Neural cell (in vitro differentiated cells): Measurements from ENCODE around the gene CHRM1. TPM values are rescaled to one million over a fixed set of nuclear protein-coding genes. Genes with fewer than 3 reads are reported as not detected.

Experiments used
- H2AFZ ChIP-seq: fragments of 200-600, 300-800 bp; sonication (generic), shearing (Covaris generic); 2 replicates; pipeline ENCODE4 v1.6.0; 2014; ENCODE audit warnings: low read depth, mild to moderate bottlenecking, antibody characterized with exemption, low read length, moderate library complexity
- H3F3A ChIP-seq: fragments of 200-600 bp; shearing (Covaris generic); 2 replicates; pipeline ENCODE4 v1.6.1; 2016; ENCODE audit warnings: mild to moderate bottlenecking, moderate library complexity, mixed read lengths, antibody characterized with exemption, low read length; ENCODE audit not compliant: insufficient read depth, poor library complexity, severe bottlenecking
- H3K27ac ChIP-seq: fragments of 200-600, 300-800 bp; sonication (generic), shearing (Covaris generic); 2 replicates; pipeline ENCODE4 v1.5.1; 2014; ENCODE audit warnings: mild to moderate bottlenecking, low read length, moderate library complexity
- H3K27me3 ChIP-seq: fragments of 300-800, 200-600 bp; sonication (generic), shearing (Covaris generic); 2 replicates; pipeline ENCODE4 v1.6.0; 2014; ENCODE audit warnings: mild to moderate bottlenecking, low read depth, low read length, moderate library complexity; ENCODE audit not compliant: insufficient read depth
- H3K36me3 ChIP-seq: fragments of 300-800, 200-600 bp; sonication (generic), shearing (Covaris generic); 2 replicates; pipeline ENCODE4 v1.5.1; 2014; ENCODE audit warnings: mild to moderate bottlenecking, antibody characterized with exemption, low read length, moderate library complexity; ENCODE audit not compliant: insufficient read depth
- H3K4me2 ChIP-seq: fragments of 300-800, 200-600 bp; sonication (generic), shearing (Covaris generic); 2 replicates; pipeline ENCODE4 v1.6.0; 2014; ENCODE audit warnings: mild to moderate bottlenecking, low read length
- H3K4me3 ChIP-seq: fragments of 300-800, 200-600 bp; sonication (generic), shearing (Covaris generic); 2 replicates; pipeline ENCODE4 v1.5.1; 2014; ENCODE audit warnings: mild to moderate bottlenecking, low read length, moderate library complexity
- H3K79me2 ChIP-seq: fragments of 200-600 bp; shearing (Covaris generic); replicated peaks from 2 replicates; pipeline ENCODE4 v1.6.0; 2014; ENCODE audit warnings: mild to moderate bottlenecking, low read length, moderate library complexity; ENCODE audit not compliant: insufficient read depth
- H3K9ac ChIP-seq: fragments of 300-800, 200-600 bp; sonication (generic), shearing (Covaris generic); 2 replicates; pipeline ENCODE4 v1.6.1; 2016; ENCODE audit warnings: mild to moderate bottlenecking, low read length, mixed read lengths
- H3K9me2 ChIP-seq: fragments of 200-600 bp; shearing (Covaris generic); 2 replicates; pipeline ENCODE4 v1.6.1; 2016; ENCODE audit warnings: mild to moderate bottlenecking, low read length, mixed read lengths; ENCODE audit not compliant: insufficient read depth
- H3K9me3 ChIP-seq: fragments of 200-600, 300-800 bp; sonication (generic), shearing (Covaris generic); 2 replicates; pipeline ENCODE4 v1.6.1; 2016; ENCODE audit warnings: mild to moderate bottlenecking, mixed run types, low read length, moderate library complexity, mixed read lengths
- H4K20me1 ChIP-seq: fragments of 200-600 bp; shearing (Covaris generic); 2 replicates; pipeline ENCODE4 v1.6.1; 2016; ENCODE audit warnings: mild to moderate bottlenecking, mixed run types; ENCODE audit not compliant: insufficient read depth
- CTCF ChIP-seq: fragments of 450-650 bp; IDR thresholded peaks from 2 replicates; pipeline ENCODE4 v1.5.1; 2014; ENCODE audit warnings: antibody characterized with exemption, mild to moderate bottlenecking, moderate library complexity; ENCODE audit not compliant: poor library complexity, severe bottlenecking
- EP300 ChIP-seq: fragments of 450-650 bp; conservative IDR thresholded peaks from 2 replicates; pipeline ENCODE4 v1.6.1; 2014; ENCODE audit warnings: antibody characterized with exemption, mild to moderate bottlenecking, moderate library complexity; ENCODE audit not compliant: poor library complexity, severe bottlenecking
- EZH2 ChIP-seq: fragments of 200-600, 300-800 bp; shearing (Covaris generic), sonication (generic); IDR thresholded peaks from 2 replicates; pipeline ENCODE4 v1.6.1; 2014; ENCODE audit warnings: antibody characterized with exemption, low read length, borderline replicate concordance, mild to moderate bottlenecking; ENCODE audit not compliant: insufficient read depth, poor library complexity, severe bottlenecking
- MXI1 ChIP-seq: fragments of 450-650 bp; conservative IDR thresholded peaks from 2 replicates; pipeline ENCODE4 v1.6.1; 2014; ENCODE audit warnings: antibody characterized with exemption, mild to moderate bottlenecking; ENCODE audit not compliant: poor library complexity, severe bottlenecking
- POLR2AphosphoS5 ChIP-seq: IDR thresholded peaks from 2 replicates; pipeline ENCODE4 v1.6.1; 2012
- RAD21 ChIP-seq: fragments of 450-650 bp; conservative IDR thresholded peaks from 2 replicates; pipeline ENCODE4 v1.6.1; 2014; ENCODE audit warnings: antibody characterized with exemption, mild to moderate bottlenecking, moderate library complexity
- REST ChIP-seq: IDR thresholded peaks from 2 replicates; pipeline ENCODE4 v1.6.1; 2012; ENCODE audit warnings: borderline replicate concordance
- SMC3 ChIP-seq: fragments of 450-650 bp; conservative IDR thresholded peaks from 2 replicates; pipeline ENCODE4 v1.6.1; 2014; ENCODE audit warnings: antibody characterized with exemption, mild to moderate bottlenecking, moderate library complexity; ENCODE audit not compliant: poor library complexity
- TAF1 ChIP-seq: IDR thresholded peaks from 2 replicates; pipeline ENCODE4 v1.6.1; 2012; ENCODE audit warnings: low read depth
- polyA minus RNA-seq: library from RNA; depleted of rRNA, polyadenylated mRNA; stranded (reverse); fragments of >200 nt; gene quantifications from 2 replicates; pipeline ENCODE4 v1.2.3, GENCODE V29; 2014
- polyA plus RNA-seq: library from polyadenylated mRNA; depleted of rRNA; stranded (reverse); fragments of >200 nt; gene quantifications from 2 replicates; pipeline ENCODE4 v1.2.3, GENCODE V29; 2014

The CHRM1 gene, protein sequence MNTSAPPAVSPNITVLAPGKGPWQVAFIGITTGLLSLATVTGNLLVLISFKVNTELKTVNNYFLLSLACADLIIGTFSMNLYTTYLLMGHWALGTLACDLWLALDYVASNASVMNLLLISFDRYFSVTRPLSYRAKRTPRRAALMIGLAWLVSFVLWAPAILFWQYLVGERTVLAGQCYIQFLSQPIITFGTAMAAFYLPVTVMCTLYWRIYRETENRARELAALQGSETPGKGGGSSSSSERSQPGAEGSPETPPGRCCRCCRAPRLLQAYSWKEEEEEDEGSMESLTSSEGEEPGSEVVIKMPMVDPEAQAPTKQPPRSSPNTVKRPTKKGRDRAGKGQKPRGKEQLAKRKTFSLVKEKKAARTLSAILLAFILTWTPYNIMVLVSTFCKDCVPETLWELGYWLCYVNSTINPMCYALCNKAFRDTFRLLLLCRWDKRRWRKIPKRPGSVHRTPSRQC
- polyA plus RNA-seq: not detected in 2 replicates
- polyA minus RNA-seq: not detected in 2 replicates

DNA sequence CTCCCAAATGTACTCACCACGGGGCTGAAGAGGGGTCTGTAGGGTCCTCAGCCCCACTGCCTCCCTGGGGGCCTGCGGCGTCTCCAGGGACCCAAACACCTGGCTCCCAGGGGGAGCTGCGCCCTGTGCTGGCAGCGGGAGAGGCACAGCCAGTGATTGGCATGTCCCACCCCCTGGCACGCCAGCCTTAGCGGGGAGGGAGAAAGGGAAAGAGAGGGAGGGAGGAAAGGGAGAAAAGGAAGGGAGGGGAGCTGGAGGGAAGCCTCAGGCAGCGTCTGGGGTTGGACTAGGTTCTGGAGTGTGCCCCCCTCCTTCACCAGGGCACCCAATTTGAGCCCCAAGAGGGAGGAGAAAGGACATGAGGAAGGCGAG, at the start of gene CHRM1:
Gene CHRM1 (minus strand): TSS at position 163 of the 372 bp plus-strand sequence. CDS start 10,263 bp downstream, outside the sequence.
- Histone ChIP-seq H3K9me3 (no peaks in the 10 kb centered on the region), H4K20me1 (no peaks in the 10 kb centered on the region), H3K27me3 (peaks cover 38% of the 10 kb centered on the region), H3K9me2 (no peaks in the 10 kb centered on the region), H3K4me2 (no peak within 1 kb of the TSS), H3K36me3 (no peaks in the 10 kb centered on the region), H3K4me3 (no peak within 1 kb of the TSS), H3K79me2 (no peaks in the 10 kb centered on the region), H3K27ac (no peak within 1 kb of the TSS), H3F3A (no peaks in the 10 kb centered on the region), H2AFZ (no peak within 1 kb of the TSS), H3K9ac (no peak within 1 kb of the TSS)
- TF ChIP-seq RAD21 (no peak), CTCF (no peak), TAF1 (no peak), SMC3 (no peak), REST (no peak), EP300 (no peak), MXI1 (no peak), POLR2AphosphoS5 (no peak), EZH2 (no peak)

DNA sequence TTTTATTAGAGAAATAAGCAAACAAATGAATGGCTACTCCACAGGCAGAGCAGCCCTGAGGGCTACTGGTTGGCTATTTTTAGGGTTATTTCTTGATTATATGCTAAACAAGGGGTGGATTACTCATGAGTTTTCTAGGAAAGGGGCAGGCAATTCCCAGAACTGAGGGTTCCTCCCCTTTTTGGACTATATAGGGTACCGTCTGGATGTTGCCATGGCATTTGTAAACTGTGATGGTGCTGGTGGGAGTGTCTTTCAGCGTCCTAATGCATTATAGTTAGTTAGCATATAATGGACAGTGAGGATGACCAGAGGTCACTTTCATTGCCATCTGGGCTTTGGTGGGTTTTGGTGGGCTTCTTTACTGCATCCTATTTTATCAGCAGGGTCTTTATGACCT, 44.4 kb upstream of the CHRM1 start:
- Histone ChIP-seq H3K36me3 (no peaks in the 10 kb centered on the region), H3K27ac (no peak overlapping the region), H2AFZ (no peak overlapping the region), H3K4me3 (no peak overlapping the region), H3K4me2 (no peak overlapping the region), H3K9ac (no peak overlapping the region), H3K27me3 (no peaks in the 10 kb centered on the region), H3F3A (no peaks in the 10 kb centered on the region), H3K79me2 (no peaks in the 10 kb centered on the region), H3K9me2 (no peaks in the 10 kb centered on the region), H4K20me1 (no peaks in the 10 kb centered on the region), H3K9me3 (no peaks in the 10 kb centered on the region)
- TF ChIP-seq RAD21 (no peak), REST (no peak), EP300 (no peak), POLR2AphosphoS5 (no peak), CTCF (no peak)
